ENCODE results near the gene SPAG9. TPM values are rescaled to one million over a fixed set of nuclear protein-coding genes. Genes with fewer than 3 reads are reported as not detected.

The SPAG9 gene
- total and polyA plus RNA-seq, 2 of the 8 experiments (the other 6 are each of a cell fraction or from before 2014, with no cell fraction given), result 9.8 to 63.8 TPM

- TF ChIP-seq BRCA1 (IDR thresholded peaks at IDR 0.05; ENCODE audit: low read depth, low read length), result no peak
- no peak for TF ChIP-seq POU5F1 (IDR thresholded peaks at IDR 0.05; ENCODE audit: low read depth, low read length)
Measured at GRCh38 chr17:50914505-50915063, 206.1 kb downstream of the SPAG9 start (continued).

Measured in H1 (cell line).